OCI-LY7 (cell line): Measurements from ENCODE around the gene POLR3F. TPM values are rescaled to one million over a fixed set of nuclear protein-coding genes. Genes with fewer than 3 reads are reported as not detected.
"Not testable (repeated sequence)": the region's sequence is repeated elsewhere in the genome, so short reads cannot be mapped to it uniquely, and the experiment has no call there.

ENCODE experiments used
- BruUV-seq: library from RNA; stranded (reverse); fragments of 400-500 nt; replicated peaks from 2 replicates; lab custom pipeline; 2021; lab: Mats Ljungman, UMichigan
- CTCF ChIA-PET: fragments of 300-600 bp; sonication (Branson Sonifier 250); formaldehyde crosslinking; loops from one replicate; lab custom pipeline; 2022; ENCODE audit warnings: antibody characterized with exemption; ENCODE audit not compliant: unreplicated experiment; lab: Charles Lee
- POLR2A ChIA-PET: fragments of 300-600 bp; sonication (Branson Sonifier 250); formaldehyde crosslinking; loops from one replicate; lab custom pipeline; 2022; ENCODE audit warnings: antibody characterized with exemption; lab: Charles Lee
- DNase-seq: peaks from one replicate; pipeline ENCODE4 v3.0.0-alpha.2; 2015; ENCODE audit warnings: low spot score
- H2AFZ ChIP-seq: fragments of 200-600 bp; sonication (generic), shearing (Covaris generic); 2 replicates; pipeline ENCODE4 v1.6.1; 2014; ENCODE audit warnings: mild to moderate bottlenecking, antibody characterized with exemption, low read length, moderate library complexity
- H3K27ac ChIP-seq: fragments of 200-600 bp; sonication (generic); 2 replicates; pipeline ENCODE4 v1.5.1; 2014; ENCODE audit warnings: mixed run types, low read depth, mild to moderate bottlenecking, moderate library complexity, low read length, inconsistent platforms; ENCODE audit not compliant: poor library complexity, severe bottlenecking
- H3K36me3 ChIP-seq: fragments of 200-600 bp; sonication (generic); 2 replicates; pipeline ENCODE4 v1.6.1; 2014; ENCODE audit warnings: mild to moderate bottlenecking, antibody characterized with exemption, low read length, moderate library complexity, mixed read lengths; ENCODE audit not compliant: insufficient read depth
- H3K4me1 ChIP-seq: fragments of 200-600 bp; sonication (generic); 2 replicates; pipeline ENCODE4 v1.5.1; 2014; ENCODE audit warnings: mild to moderate bottlenecking, low read length; ENCODE audit not compliant: insufficient read depth, poor library complexity, severe bottlenecking
- H3K4me2 ChIP-seq: fragments of 200-600 bp; sonication (generic); 2 replicates; pipeline ENCODE4 v1.6.1; 2014; ENCODE audit warnings: mild to moderate bottlenecking, low read length
- H3K4me3 ChIP-seq: fragments of 200-600 bp; sonication (generic); 2 replicates; pipeline ENCODE4 v1.5.1; 2014; ENCODE audit warnings: mild to moderate bottlenecking, low read depth, low read length; ENCODE audit not compliant: poor library complexity, severe bottlenecking
- H3K79me2 ChIP-seq: fragments of 200-600 bp; sonication (generic); 2 replicates; pipeline ENCODE4 v1.6.1; 2016; ENCODE audit warnings: low read depth, mild to moderate bottlenecking, low read length, moderate library complexity, mixed read lengths; ENCODE audit not compliant: insufficient read depth
- H3K9me2 ChIP-seq: fragments of 200-600 bp; sonication (generic); 2 replicates; pipeline ENCODE4 v1.6.1; 2016; ENCODE audit warnings: mild to moderate bottlenecking, low read length, mixed read lengths; ENCODE audit not compliant: insufficient read depth
- H3K9me3 ChIP-seq: fragments of 200-600 bp; sonication (generic); 2 replicates; pipeline ENCODE4 v1.6.1; 2014; ENCODE audit warnings: mild to moderate bottlenecking, mixed run types, low read length, mixed read lengths
- H4K20me1 ChIP-seq: fragments of 200-600 bp; sonication (generic); 2 replicates; pipeline ENCODE4 v1.6.1; 2014; ENCODE audit warnings: mild to moderate bottlenecking, antibody characterized with exemption, low read length, moderate library complexity, mixed read lengths; ENCODE audit not compliant: insufficient read depth
- CTCF ChIP-seq: fragments of 200-600 bp; sonication (generic); conservative IDR thresholded peaks from 2 replicates; pipeline ENCODE4 v1.5.1; 2014; ENCODE audit warnings: mild to moderate bottlenecking, antibody characterized with exemption, low read length, moderate library complexity, mixed read lengths
- EZH2phosphoT487 ChIP-seq: fragments of 200-600 bp; sonication (generic); IDR thresholded peaks from 2 replicates; pipeline ENCODE4 v1.6.1; 2018; ENCODE audit warnings: low read depth, borderline replicate concordance, mild to moderate bottlenecking, mixed run types, antibody characterized with exemption, low read length, moderate library complexity, mixed read lengths
- intact Hi-C: fragments of 100-400 bp; cut with micrococcal nuclease; formaldehyde crosslinking; loops from one replicate; pipeline ENCODE4 v1.10.0; 2022; ENCODE audit not compliant: unreplicated experiment
- total RNA-seq, 2 experiments: library from RNA; depleted of rRNA in 1 of 2; stranded (reverse); fragments of >200 nt in 1 of 2; shearing (Covaris generic) in 1 of 2; gene quantifications; 2 replicates each; pipeline ENCODE4 v1.2.3, GENCODE V29; 2014 to 2022

Gene POLR3F
- total RNA-seq, 2 experiments from 2014 or later = 12.3 to 14.9 TPM

GRCh38 chr20:18523066-18523465, 55.9 kb downstream of the POLR3F start:
- Histone ChIP-seq H2AFZ (no peak overlapping the region), H3K9me3 (no peaks in the 10 kb centered on the region), H3K4me1 (no peaks in the 10 kb centered on the region), H4K20me1 (no peaks in the 10 kb centered on the region), H3K4me3 (no peak overlapping the region), H3K79me2 (no peaks in the 10 kb centered on the region), H3K9me2 (no peaks in the 10 kb centered on the region), H3K36me3 (peaks cover 40% of the 10 kb centered on the region), H3K27ac (no peak overlapping the region), H3K4me2 (no peak overlapping the region)
- TF ChIP-seq CTCF = no peak
- TF ChIP-seq EZH2phosphoT487 = no peak
- CTCF ChIA-PET = no interaction called here
- BruUV-seq = no TSS peak
- POLR2A ChIA-PET = interaction anchor here (0.6 kb wide), 1 partner anchor 56 kb away, joined by 7 read pairs; no protein-coding TSS in a partner anchor
- intact Hi-C loops = no loop called here
- no peak for DNase-seq

GRCh38 chr20:18524646-18525045, 57.5 kb downstream of the POLR3F start:
- Histone ChIP-seq H3K4me3 (no peak overlapping the region), H3K36me3 (peaks cover 56% of the 10 kb centered on the region), H3K79me2 (no peaks in the 10 kb centered on the region), H3K4me1 (no peaks in the 10 kb centered on the region), H4K20me1 (no peaks in the 10 kb centered on the region), H3K27ac (no peak overlapping the region), H3K4me2 (no peak overlapping the region), H2AFZ (no peak overlapping the region), H3K9me2 (no peaks in the 10 kb centered on the region), H3K9me3 (no peaks in the 10 kb centered on the region)
- POLR2A ChIA-PET = interaction anchor here (0.6 kb wide), 1 partner anchor 14 kb away, joined by 7 read pairs; no protein-coding TSS in a partner anchor
- TF ChIP-seq EZH2phosphoT487 = no peak
- no peak for TF ChIP-seq CTCF
- no peak for DNase-seq
- intact Hi-C loops = no loop called here
- BruUV-seq = no TSS peak
- CTCF ChIA-PET = no interaction called here

- H3K4me3 ChIP-seq, H3K4me1 ChIP-seq, H3K9me3 ChIP-seq, BruUV-seq, CTCF ChIA-PET, POLR2A ChIA-PET, intact Hi-C loops, DNase-seq, H3K79me2 ChIP-seq, H2AFZ ChIP-seq, H4K20me1 ChIP-seq, H3K4me2 ChIP-seq, H3K9me2 ChIP-seq, H3K27ac ChIP-seq: not testable (repeated sequence)
- peaks cover 74% of the 10 kb centered on the region for H3K36me3 ChIP-seq
Observed at GRCh38 chr20:18526761-18527160, 59.6 kb downstream of the POLR3F start.
